ENCODE measurements around the gene SCP2.

The SCP2 gene

DNA sequence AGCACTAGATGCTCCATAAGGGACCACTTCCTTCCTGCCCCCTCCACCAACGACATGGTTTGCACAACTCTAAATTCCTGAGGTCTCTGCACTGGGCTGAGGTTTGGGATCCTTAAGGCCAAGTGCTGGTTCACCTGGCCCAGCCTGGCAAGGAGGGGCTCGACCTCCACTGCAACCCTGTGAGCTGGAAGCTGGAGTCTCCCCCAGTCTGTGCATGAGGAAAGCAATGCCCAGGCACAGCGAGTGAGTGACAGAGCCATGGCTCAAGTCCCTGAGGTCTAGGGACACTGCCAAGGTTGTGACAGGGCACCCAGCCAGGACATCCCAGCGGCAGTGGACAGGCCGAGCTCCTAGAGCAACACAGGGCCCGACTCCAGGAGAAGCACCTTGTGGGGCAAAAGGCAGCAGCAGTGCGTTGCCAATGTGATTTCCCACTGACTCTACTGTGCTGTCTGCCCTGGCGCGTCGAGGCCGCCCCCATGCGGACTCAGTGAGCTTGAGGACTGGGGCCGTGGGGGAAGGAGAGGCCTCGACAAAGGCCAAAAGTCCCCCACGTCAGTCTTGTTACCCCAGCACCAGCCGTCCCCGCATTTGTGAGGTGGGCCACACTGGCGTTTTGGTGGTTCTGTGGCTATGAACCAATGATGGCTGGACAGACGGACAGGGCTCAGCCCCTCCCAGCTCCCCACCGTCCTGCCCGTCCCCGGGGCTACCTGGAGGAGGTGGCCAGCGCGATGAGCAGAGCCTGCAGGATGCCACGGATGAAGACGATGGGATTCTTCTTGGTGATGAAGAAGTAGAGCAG, 165.0 kb downstream of the SCP2 start:
- no peaks in the 10 kb centered on the region for H4K20me1 ChIP-seq (ENCODE audit: insufficient read depth, low read length)
- H3K36me3 ChIP-seq (ENCODE audit: insufficient read depth, low read length) = no peaks in the 10 kb centered on the region
- no peaks in the 10 kb centered on the region for H3K4me1 ChIP-seq (ENCODE audit: insufficient read depth, low read length, severe bottlenecking)
- no peak overlapping the region for H3K27ac ChIP-seq (ENCODE audit: low read depth, low read length, poor library complexity, severe bottlenecking)
- no peak overlapping the region for H3K9ac ChIP-seq (ENCODE audit: low read length)
- no peak overlapping the region for H3K4me2 ChIP-seq (ENCODE audit: low read length)
- no peaks in the 10 kb centered on the region for H3K9me3 ChIP-seq (ENCODE audit: low read length)
- no peak overlapping the region for H2AFZ ChIP-seq (ENCODE audit: low read length)
- no peaks in the 10 kb centered on the region for H3K9me2 ChIP-seq (ENCODE audit: low read depth, low read length)
- no peak overlapping the region for H3K4me3 ChIP-seq (ENCODE audit: low read depth, low read length, poor library complexity, severe bottlenecking)
- H3F3A ChIP-seq (ENCODE audit: insufficient read depth, low read length) = no peaks in the 10 kb centered on the region
- no peak for TF ChIP-seq EZH2 (IDR thresholded peaks at IDR 0.05; ENCODE audit: borderline replicate concordance, low read length)
- TF ChIP-seq, protein P1, sequence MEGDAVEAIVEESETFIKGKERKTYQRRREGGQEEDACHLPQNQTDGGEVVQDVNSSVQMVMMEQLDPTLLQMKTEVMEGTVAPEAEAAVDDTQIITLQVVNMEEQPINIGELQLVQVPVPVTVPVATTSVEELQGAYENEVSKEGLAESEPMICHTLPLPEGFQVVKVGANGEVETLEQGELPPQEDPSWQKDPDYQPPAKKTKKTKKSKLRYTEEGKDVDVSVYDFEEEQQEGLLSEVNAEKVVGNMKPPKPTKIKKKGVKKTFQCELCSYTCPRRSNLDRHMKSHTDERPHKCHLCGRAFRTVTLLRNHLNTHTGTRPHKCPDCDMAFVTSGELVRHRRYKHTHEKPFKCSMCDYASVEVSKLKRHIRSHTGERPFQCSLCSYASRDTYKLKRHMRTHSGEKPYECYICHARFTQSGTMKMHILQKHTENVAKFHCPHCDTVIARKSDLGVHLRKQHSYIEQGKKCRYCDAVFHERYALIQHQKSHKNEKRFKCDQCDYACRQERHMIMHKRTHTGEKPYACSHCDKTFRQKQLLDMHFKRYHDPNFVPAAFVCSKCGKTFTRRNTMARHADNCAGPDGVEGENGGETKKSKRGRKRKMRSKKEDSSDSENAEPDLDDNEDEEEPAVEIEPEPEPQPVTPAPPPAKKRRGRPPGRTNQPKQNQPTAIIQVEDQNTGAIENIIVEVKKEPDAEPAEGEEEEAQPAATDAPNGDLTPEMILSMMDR (IDR thresholded peaks at IDR 0.05; ENCODE audit: low read length) = no peak
- no peaks in the 10 kb centered on the region for H3K27me3 ChIP-seq (ENCODE audit: insufficient read depth, low read length)
- no peaks in the 10 kb centered on the region for H3K79me2 ChIP-seq (ENCODE audit: insufficient read depth, low read length)

DNA sequence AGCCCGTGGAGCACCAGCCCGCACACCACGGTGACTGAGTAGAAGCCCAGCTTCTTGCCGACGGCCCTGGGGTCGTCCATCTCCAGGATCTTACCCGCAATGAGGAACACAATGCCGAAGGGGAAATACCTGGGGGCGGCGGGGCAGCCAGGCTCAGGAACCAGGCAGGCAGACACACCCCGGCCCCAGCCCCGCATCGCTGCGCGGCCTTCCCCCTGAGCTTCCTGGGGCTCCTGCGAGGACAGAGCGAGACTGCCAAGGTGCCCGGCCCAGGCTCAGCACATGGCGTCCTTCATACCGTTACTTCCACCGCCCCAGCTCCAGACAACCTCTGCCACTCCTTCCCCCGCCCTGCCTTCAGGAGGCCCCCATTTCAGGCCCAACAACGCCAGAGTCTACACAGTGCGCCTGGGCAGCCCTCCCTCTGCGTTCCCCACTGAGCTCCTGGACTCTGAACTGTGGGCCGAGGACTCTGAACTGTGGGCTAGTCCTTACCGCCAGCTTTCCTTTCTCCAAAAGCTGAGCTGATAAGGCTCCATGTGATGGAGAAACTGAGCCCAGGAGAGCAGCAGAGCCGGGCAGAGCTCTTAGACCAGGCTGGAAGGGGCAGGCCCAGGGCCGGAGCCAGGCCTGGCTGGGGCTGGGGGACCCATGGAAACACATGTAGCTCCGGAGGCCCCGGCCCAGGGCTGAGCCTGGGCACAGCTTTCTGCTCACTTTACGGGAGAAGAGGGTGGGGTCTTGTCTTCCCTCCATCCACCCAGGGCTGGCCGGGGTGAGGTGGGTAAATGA, 165.8 kb downstream of the SCP2 start:
- Histone ChIP-seq H3K4me3 (ENCODE audit: low read depth, low read length, poor library complexity, severe bottlenecking) (no peak overlapping the region), H3F3A (ENCODE audit: insufficient read depth, low read length) (no peaks in the 10 kb centered on the region), H3K27ac (ENCODE audit: low read depth, low read length, poor library complexity, severe bottlenecking) (no peak overlapping the region), H3K79me2 (ENCODE audit: insufficient read depth, low read length) (no peaks in the 10 kb centered on the region), H2AFZ (ENCODE audit: low read length) (no peak overlapping the region), H3K4me1 (ENCODE audit: insufficient read depth, low read length, severe bottlenecking) (no peaks in the 10 kb centered on the region), H3K27me3 (ENCODE audit: insufficient read depth, low read length) (no peaks in the 10 kb centered on the region), H3K36me3 (ENCODE audit: insufficient read depth, low read length) (no peaks in the 10 kb centered on the region), H3K4me2 (ENCODE audit: low read length) (no peak overlapping the region), H3K9me2 (ENCODE audit: low read depth, low read length) (no peaks in the 10 kb centered on the region), H3K9ac (ENCODE audit: low read length) (no peak overlapping the region), H4K20me1 (ENCODE audit: insufficient read depth, low read length) (no peaks in the 10 kb centered on the region), H3K9me3 (ENCODE audit: low read length) (no peaks in the 10 kb centered on the region)
- TF ChIP-seq EZH2 (IDR thresholded peaks at IDR 0.05; ENCODE audit: borderline replicate concordance, low read length) = no peak

DNA sequence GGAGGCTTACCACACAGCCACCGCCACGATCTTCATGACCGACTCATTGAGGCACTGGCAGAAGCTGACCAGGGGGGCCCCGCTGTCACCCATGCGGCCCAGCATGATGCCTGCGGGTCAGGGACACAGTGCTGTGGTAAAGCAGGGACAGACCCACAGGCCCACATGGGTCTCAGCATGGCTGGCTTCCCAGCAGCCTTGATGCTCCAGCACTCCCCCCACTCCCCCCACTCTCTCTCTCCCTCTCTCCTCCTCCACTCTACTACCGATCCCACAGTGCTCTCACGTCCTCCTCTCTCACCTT, 166.3 kb downstream of the SCP2 start:
- H3K4me2 ChIP-seq (ENCODE audit: low read length) = no peak overlapping the region
- no peaks in the 10 kb centered on the region for H3K36me3 ChIP-seq (ENCODE audit: insufficient read depth, low read length)
- H4K20me1 ChIP-seq (ENCODE audit: insufficient read depth, low read length) = no peaks in the 10 kb centered on the region
- no peaks in the 10 kb centered on the region for H3F3A ChIP-seq (ENCODE audit: insufficient read depth, low read length)
- H3K9me2 ChIP-seq (ENCODE audit: low read depth, low read length) = no peaks in the 10 kb centered on the region
- H3K9ac ChIP-seq (ENCODE audit: low read length) = no peak overlapping the region
- no peak overlapping the region for H2AFZ ChIP-seq (ENCODE audit: low read length)
- H3K4me3 ChIP-seq (ENCODE audit: low read depth, low read length, poor library complexity, severe bottlenecking) = no peak overlapping the region
- no peaks in the 10 kb centered on the region for H3K4me1 ChIP-seq (ENCODE audit: insufficient read depth, low read length, severe bottlenecking)
- no peaks in the 10 kb centered on the region for H3K79me2 ChIP-seq (ENCODE audit: insufficient read depth, low read length)
- H3K9me3 ChIP-seq (ENCODE audit: low read length) = no peaks in the 10 kb centered on the region; the same call in 1 of the 2 replicates
- TF ChIP-seq, protein P1 (IDR thresholded peaks at IDR 0.05; ENCODE audit: low read length) = no peak
- no peak for TF ChIP-seq EZH2 (IDR thresholded peaks at IDR 0.05; ENCODE audit: borderline replicate concordance, low read length)
- H3K27me3 ChIP-seq (ENCODE audit: insufficient read depth, low read length) = no peaks in the 10 kb centered on the region
- no peak overlapping the region for H3K27ac ChIP-seq (ENCODE audit: low read depth, low read length, poor library complexity, severe bottlenecking)
